Suppressor macrophage treated with lipopolysaccharide for 1 hour (primary cell): ENCODE results near the gene RPL36A.

Experiments used
- DNase-seq, 3 donors: peaks; one replicate each; pipeline ENCODE4 v3.0.0-alpha.2; 2020 to 2022

The RPL36A gene

GRCh38 chrX:101393530-101394305, 2.9 kb downstream of the RPL36A start:
- no peak for DNase-seq

- no peak for DNase-seq
Measured at GRCh38 chrX:101394372-101394771, 3.6 kb downstream of the RPL36A start.

- DNase-seq = peak; percentile 32 to 68 (median 61)
Measured at GRCh38 chrX:101395789-101396188, 5.0 kb downstream of the RPL36A start.

- no peak for DNase-seq
Measured at GRCh38 chrX:101397779-101398178, 7.0 kb downstream of the RPL36A start.

- DNase-seq = no peak
Measured at GRCh38 chrX:101398694-101399093, 7.9 kb downstream of the RPL36A start.

GRCh38 chrX:101399825-101400224, 9.0 kb downstream of the RPL36A start:
- no peak for DNase-seq

GRCh38 chrX:101407167-101407747, 16.4 kb downstream of the RPL36A start:
- DNase-seq = peak; percentile 32 to 40 (median 36)

GRCh38 chrX:101407748-101408531, 17.1 kb downstream of the RPL36A start, which contains the start of the genes GLA and HNRNPH2:
GLA (minus strand) TSS chrX:101407925; CDS start chrX:101407903, 22 bp downstream.
HNRNPH2 (plus strand) TSS chrX:101408222; CDS start chrX:101411989, 3,767 bp downstream.
- DNase-seq = peak; percentile 91 to 97 (median 96)

GRCh38 chrX:101408532-101408841, 17.7 kb downstream of the RPL36A start:
- no peak for DNase-seq

- DNase-seq = no peak
Measured at GRCh38 chrX:101409043-101409442, 18.2 kb downstream of the RPL36A start.

- DNase-seq = no peak
Measured at GRCh38 chrX:101410461-101410860, 19.6 kb downstream of the RPL36A start.

GRCh38 chrX:101411984-101412383, 21.2 kb downstream of the RPL36A start:
- no peak for DNase-seq

- peak; percentile 70 to 78 (median 76) for DNase-seq
Measured at GRCh38 chrX:101415180-101416145, 24.7 kb downstream of the RPL36A start.

GRCh38 chrX:101416691-101417090, 25.9 kb downstream of the RPL36A start:
- no peak for DNase-seq

GRCh38 chrX:101417190-101417589, 26.4 kb downstream of the RPL36A start:
- DNase-seq = no peak

GRCh38 chrX:101417981-101418841, 27.4 kb downstream of the RPL36A start:
- peak; percentile 57 to 79 (median 59) for DNase-seq

- DNase-seq = no peak
Measured at GRCh38 chrX:101419489-101419888, 28.7 kb downstream of the RPL36A start.

- no peak for DNase-seq
Measured at GRCh38 chrX:101427954-101428353, 37.1 kb downstream of the RPL36A start.

GRCh38 chrX:101429934-101430333, 39.1 kb downstream of the RPL36A start:
- no peak for DNase-seq

GRCh38 chrX:101430457-101431078, 39.8 kb downstream of the RPL36A start:
- DNase-seq = no peak

- peak in 2 of 3 donors; percentile 12 to 18 for DNase-seq
Measured at GRCh38 chrX:101442085-101442484, 51.3 kb downstream of the RPL36A start.
